HG03066 (cell line): ENCODE data around the gene TXNDC2.
"Not testable (repeated sequence)": the region's sequence is repeated elsewhere in the genome, so short reads cannot be mapped to it uniquely, and the experiment has no call there.

Source experiments
- ATAC-seq: cut with Tn5 transposase; IDR thresholded peaks from one replicate; pipeline ENCODE4 v1.9.1; 2021; ENCODE audit warnings: low read depth; ENCODE audit not compliant: unreplicated experiment

TXNDC2 gene

DNA sequence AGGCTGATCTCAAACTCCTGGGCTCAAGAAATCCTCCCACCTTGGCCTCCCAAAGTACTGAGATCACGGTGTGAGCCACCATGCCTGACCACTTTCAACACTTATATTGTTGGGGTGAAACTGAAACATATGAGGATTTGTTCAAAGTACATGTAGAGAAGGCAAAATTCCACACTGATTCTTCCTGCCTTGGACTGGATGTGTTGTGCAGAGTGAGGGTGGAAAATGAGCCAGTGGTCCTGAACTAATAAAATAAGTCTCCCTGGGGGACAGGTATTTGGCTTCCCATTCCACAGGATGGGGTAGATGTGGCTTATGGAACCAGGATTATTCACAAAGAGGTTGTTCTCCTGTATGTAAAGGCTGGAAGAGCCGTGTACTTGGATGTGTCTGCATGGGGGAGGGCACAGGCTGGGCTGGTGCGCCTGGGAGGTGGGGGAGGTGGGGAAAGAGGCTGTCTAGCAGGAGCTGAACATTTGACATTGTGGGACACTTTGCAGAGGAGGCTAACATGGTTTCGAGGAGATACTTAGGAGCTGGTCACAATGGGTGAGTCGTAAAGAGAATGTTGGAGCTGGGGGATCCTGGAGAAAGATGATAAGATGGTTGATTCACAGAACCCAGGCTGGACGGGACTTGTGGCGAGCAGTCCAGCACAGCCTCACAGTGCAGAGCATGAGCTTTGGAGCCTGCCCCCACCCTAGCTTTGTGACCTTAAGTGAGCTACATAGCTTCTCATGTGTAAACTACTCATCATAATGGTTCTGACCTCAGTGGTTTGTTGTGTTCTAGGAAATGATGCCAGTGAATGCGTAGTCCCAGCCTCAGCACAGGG lies at the start of gene TXNDC2:
TSS of gene TXNDC2 (plus strand) at position 804 of the 835 bp plus-strand sequence. CDS start 708 bp downstream, outside the sequence.
- ATAC-seq: no peak

DNA sequence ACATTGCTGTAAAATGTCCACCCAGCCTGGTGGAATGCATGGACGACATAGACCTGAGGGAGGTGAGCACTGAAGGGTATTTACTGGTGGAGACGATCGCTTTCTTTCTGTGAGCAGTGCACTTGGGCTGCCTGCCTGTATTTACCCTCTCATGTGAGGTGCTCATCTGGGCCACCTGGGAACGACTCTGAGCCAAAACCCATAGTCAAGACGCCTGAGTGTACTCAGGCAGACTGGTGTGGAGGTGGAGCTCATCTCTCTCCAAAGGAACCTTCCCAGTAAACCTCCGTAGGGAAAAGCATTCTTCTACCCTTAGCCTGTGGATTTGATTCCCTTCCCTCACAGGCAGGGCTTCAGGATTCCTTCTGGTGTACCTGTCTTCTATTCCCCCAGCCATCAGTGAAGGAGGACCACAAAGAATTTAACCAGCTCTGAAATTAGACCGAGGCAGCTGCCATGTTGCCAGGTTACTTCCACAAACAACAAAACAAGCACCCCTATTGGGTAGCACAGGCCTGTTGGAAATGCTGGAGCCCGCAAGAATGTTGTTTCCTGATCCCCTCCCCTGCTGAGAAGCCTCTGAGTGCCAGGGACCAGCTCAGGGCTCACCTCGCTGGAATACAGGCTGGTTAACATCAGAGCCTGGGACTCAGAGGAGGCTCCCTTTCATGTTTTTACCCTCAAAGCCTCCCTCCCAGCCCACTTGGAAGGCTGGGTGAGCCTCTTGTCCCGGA lies 47.5 kb upstream of the TXNDC2 start:
- no peak for ATAC-seq

DNA sequence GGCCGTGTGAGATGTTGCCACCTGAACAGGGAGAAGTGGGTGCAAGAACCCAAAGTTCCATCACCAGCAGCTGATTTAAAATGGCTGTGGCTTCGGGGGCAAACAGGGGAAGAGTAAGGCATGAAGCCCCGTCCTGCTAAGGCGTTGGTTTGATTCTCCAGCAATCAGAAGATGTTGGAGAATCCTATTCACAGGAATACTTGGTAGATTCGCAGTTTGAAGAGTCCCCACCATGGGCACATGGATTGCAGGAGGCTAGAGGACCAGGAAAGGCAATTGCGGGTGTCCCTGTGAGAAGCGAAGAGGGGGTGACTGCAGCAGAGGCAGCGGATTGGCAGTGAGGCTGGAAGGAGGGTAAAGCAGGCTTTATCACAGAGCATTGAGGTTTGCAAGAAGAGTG lies 46.6 kb upstream of the TXNDC2 start:
- no peak for ATAC-seq

DNA sequence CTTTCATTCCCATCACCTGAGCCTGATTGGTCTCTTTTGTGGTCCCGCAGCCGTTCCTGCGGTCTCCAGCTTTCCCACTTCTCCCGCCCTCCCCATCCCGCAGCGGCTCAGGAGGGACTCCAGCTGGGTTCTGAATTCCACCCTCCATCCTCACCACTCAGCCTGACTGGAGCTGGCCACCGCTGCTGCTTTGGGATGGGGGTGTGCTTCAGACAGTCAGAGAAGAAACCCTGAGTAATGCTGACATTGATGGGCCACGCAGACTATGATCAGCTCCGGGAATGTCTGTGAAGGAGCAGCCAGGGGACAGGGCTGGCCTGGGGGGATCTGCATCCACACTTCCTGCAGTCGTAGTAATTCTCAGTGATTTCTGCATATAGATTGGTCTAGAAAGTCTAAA lies 45.9 kb upstream of the TXNDC2 start:
- no peak for ATAC-seq

DNA sequence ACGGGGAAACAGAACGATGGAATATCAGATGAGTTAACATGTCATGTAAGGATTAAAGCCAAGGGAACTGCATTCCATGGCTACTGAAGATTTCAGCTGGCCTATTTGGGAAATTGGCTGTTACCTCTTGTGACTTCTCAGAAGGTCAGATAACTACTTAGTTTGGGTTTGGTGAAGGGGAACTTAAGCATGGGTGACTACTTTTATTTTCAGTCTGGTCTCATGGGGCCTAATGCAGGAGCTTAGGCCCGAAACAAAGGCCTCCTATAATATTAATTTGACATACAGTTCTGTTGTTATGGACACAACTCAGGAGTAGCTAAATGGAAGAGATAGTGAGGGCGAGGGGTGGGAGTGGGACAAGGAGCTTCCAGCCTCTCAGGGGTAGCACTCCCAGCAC lies 44.0 kb upstream of the TXNDC2 start:
- ATAC-seq: no peak

DNA sequence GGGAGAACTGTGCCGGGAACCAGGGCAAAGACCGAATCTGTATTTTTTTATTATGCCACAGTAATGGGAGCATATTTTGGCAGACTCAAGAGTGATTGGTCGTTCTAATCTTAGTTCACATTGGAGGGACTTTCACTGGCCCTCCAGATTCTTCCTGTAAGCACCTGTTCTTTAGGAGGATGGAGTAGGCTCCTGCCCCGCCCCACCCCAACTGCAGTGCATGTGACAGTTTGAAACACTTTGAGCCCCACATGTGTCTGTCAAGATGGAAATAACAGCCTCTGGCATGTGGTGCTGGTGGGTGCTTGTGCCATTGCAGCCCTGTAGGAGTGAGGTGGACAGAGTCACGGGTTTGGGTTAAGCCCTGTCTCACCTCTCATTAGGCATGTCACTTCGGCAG lies 43.3 kb upstream of the TXNDC2 start:
- no peak for ATAC-seq

DNA sequence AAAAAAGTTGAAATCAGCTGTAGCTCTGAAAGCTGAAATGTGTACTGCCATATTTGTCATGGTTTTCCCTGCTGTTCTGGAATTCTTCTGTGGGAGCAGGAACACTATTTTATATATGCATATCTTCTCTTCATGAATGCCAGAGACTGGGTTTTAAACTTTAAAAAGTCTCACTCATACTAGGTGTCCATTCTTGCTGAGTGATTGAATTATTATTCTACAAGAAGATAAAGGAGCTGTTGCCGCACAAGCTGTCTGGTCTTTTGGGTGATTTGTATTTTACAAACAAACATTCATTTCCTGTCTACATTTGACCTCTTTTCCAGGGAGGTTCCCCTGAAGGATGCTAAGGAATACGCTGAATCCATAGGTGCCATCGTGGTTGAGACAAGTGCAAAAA lies 40.5 kb upstream of the TXNDC2 start:
- no peak for ATAC-seq

DNA sequence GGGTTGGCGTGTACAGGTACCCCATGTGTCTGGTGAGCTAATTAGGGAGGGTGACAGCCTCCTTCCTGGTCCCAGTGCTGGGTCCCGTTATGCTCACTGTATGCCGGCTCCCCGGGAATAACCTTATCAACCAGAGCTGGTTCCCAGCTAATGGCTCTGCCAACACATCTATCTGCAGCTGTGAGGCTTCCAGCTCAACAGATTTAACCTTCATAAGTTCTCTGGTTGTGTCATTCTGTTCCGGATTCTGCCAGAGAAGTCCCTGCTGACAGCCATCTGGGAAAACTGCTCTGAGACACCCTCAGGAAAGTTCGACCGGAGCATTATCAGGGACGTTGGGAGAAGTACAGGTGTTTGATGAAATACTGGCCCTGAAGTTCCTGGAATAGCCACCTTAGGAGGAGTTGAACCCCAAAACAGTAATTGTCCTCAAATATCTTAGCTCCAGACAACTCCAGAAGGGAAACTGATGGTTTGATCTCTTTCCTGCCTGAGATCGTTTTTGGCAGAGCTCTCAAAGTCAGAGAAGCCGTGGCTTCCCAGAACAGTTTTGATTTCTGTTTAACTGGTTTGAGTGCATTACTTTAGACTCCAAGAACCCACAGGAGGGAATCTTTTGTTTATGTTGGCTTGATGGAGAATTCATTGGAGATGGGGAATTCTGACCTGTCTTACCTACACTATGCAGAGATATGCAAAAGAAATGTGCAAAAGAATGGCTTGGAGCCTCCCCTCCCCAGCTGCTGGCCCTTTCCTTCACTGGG lies 39.4 kb upstream of the TXNDC2 start:
- no peak for ATAC-seq

DNA sequence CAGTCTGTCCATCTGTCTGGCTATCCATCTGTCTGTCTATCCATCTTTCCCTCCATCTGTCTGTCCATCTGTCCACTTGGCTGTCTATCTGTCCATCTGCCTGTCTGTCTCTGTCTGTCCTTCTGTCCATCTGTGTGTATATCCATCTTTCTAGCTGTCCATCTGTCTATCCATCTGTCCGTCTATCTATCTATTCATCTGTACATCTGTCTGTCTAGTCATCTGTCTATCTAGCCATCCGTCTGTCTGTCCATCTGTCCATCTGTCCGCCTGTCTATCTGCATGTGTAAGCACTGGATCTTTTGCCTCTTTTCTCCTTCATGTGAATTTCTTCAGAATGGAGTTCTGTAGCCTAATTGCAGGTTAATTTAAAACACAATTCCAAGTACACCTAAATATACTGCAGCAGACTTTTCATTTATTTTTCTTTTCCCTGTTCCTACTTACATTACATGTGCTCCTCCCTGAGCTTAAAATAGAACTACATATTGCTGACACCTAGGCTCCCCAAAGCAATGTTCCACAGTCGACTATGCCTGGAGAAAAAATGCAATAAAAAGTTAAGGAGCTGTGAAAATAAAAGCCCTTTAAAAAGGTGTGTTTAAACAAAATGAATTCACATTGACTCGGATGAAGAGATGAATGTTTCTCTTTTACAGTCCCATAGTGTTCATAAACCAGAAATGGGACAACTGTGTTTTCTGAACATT lies 37.4 kb upstream of the TXNDC2 start:
- ATAC-seq: no peak

DNA sequence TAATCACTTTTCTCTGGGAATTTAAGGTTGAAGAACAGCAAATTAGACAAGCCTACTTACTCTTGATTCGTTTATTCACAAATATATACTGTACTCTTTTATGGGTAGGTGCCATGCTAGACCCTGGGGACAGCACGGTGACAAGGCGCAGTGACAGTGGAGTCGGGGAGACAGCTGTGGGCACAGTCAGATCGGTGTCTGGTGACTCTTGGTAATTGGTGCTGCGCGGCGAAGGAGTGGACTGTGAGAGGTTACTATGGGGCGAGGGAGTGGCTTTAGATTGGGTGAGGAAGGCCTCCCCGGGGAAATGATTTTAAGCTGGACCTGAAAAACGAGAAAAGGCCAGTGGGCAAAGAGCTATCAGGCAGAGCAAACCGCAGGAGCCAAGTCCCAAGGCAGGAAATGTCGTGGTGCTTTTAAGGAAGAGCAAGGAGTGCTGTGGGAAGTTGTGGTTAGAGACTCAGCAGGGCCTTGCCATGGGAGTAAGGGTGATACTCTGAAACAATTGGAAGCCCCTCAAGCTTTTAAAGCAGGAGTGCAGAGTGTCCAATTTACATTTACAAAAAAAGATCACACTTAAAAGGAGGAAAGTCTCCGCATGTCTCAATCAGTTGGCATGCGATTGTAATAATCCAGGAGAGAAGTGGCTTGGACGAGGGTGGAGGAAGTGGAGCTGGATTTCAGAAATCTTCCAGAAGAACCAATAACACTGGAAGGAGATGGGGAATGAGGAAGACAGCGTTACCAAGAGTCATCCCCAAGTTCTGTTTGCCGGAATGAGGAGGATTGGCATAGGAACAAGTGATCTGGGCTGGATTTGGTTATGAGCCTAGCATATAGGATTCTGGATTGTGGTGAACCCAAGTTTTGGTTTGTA lies 36.1 kb upstream of the TXNDC2 start:
- no peak for ATAC-seq

DNA sequence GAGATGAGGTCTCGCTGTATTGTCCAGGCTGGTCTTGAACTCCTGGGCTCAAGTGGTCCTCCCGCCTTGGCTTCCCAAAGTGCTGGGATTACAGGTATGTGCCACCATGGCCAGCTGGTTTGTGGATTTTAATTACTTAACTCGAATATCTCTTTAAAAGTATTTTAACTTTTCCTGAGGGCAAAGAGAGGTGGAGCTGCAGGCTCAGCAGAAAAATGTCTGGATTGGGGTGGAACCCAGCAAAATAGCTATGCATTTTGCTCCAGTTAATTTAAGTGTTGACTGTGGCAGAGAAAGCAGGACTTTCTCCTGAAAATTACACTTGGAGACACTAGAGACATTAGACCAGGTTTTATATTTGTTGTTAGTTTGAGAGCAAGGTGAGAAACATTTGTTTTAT lies 35.5 kb upstream of the TXNDC2 start:
- ATAC-seq: no peak

DNA sequence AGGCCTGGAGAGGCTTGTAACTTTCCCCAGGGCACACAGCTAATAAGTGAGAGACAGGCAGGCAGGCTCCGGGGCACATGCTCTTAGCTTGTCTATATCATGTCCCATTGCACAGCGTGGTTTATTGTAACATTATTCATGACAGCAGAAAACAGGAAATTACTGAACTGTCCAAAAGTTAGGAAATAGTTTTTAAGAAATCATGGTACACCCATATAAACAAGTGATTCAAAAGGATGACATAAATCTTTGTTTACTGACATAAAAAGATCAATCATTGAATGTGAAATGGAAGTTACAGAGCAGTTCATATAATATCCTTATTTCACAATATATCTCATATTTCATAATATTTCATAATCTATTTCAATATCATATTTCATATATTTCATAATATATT lies 34.3 kb upstream of the TXNDC2 start:
- no peak for ATAC-seq

DNA sequence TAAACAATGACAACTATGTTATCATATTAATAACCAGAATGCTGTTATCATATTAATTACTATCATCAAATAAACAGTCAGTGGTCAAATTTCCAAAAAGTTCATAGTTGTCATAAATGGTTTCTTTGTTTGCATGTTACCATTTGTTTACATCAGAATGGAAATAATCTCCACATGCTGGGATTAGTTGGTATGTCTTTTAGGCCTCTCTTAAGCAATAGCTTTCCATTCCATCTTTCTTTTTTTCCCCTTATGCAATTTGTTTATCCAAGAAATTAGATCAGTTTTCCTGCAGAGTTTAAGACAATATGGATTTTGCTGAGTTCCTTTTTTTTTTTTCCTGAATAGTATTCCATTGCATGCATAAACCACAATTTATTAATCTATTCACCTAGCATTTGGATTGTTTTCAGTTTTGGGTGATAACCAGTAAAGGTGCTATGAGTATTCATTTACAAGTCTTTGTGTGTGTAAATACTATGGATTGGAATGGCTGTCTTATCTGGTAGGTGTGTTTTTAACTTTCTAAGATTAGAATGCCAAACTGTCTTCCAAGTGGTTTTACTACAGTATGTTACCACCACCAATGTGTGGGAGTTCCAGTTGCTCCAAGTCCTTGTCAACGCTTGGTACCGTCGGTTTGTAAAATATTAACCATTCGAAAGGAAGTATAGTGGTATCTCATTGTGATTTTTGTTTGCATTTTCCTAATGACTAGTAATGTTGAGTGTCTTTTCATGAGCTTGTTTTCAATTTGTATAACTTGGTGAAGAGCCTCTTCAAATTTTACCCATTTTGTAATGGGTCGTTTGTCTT lies 33.3 kb upstream of the TXNDC2 start:
- ATAC-seq: no peak

DNA sequence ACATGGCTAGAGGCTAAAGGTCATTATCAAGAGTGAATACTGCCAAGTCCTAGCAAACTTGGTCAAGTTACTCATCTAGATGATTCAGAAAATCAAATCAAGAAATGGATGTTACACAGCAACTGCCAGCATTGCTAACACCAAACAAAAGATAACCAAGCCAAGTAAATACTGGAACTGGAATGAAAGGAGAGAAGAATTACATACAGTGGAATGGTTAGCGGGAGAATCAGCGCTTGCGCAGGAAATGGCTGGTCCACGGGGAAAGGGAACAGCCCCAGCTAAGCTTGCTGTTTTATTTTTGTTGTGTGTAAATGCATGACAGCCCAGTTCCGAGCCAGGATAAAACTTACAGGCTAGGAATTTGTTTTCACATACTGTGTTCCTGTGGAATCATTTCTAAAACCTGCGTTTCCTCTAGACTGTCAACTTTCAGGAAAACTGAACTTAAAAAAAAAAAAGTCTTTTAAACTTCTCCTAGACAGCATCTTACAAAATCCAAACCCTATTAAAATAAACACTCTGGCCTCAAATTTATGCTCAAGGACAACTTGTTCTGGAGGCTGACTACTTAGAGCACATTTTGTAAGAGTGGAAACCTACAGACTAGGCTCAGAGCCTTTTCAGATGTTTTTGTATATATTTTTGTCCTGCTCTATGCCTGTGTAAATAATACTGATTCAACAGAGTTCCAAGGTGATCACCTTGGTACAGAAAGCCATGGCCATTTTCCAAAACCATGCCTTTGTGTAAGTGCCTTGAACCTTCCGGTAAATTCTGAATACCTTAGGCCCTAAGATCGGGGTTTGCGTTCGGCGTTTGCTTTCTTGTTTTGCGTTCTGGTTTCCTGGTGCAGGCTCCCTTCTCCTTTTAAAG lies 30.7 kb upstream of the TXNDC2 start:
- no peak for ATAC-seq

DNA sequence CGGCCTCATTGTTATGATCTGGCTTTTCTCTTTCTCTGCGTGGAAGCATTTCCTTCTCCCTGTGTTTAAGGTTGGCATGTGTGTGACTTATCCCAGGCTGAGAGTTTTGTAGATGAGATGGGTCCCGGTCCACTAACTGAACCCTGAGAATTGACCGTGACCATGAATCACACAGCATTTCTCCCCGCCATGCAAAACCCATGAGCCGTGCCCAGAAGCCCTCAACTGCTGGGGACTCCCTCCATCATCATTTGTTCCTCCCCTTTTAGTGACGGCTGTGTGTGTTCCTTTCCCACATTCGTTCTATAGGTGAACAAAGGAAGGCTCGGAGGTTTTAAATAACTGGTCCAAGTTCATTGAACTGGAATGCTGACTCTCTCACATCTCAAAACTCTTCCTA lies 30.1 kb upstream of the TXNDC2 start:
- no peak for ATAC-seq

DNA sequence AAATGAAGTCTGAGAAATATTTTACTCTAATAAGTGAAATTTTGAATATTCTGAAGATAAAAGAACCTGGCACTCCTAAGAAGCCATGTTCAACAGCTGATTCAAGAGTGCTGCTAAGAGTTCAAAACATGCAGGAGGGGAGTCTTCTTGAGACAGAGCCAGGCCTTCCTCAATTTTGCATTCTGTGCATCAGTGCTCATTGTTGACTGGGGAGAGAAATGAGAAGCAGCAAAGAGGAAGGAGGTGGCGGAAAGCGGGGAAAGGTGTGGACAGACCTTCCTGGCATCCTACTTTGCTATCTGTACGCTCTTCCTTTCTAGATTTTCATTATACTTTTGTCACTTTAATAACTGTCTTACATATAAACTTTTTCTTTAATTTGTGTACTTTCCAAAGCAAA lies 29.7 kb upstream of the TXNDC2 start:
- ATAC-seq: no peak

DNA sequence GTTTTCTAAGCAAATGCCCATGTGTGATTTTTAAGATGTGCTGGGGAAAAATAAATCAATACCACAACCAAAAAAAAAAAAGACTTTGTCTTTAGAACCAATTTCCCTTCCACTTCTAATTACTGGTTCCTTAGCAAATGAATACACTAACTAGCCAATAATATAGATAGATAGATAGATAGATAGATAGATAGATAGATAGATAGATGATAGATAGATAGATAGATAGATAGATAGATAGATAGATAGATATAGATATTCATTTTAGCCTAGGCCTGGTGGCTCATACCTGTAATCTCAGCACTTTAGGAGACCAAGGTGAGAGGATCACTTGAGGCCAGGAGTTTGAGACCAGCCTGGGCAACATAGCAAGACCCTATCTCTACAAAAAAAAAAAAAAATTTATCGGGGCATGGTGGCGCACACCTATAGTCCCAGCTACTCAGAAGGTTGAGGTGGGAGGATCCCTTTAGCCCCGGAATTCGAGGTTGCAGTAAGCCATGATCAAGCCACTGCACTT lies 28.2 kb upstream of the TXNDC2 start:
- not testable (repeated sequence) for ATAC-seq

DNA sequence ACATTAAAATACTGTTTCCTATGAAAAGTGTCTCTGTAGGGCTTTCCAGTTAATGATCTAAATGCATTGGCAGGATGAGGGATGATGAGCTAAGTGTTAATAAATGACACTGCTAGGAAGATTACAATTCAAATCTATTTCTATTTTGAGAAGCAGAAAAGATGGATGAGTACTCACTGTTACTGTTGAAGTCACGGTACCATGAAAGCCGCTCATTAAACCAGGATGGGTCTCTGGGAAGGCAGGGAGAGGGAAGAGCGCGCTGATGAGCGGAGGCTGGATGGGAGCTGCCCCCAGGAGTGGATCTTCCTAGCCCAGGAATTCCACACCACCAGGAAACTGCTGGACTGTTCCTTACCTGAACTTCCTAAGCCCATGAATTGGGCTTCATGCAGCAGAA lies 27.1 kb upstream of the TXNDC2 start:
- ATAC-seq: no peak
